Pulmonary artery endothelial cell (primary cell): ENCODE measurements around the gene PRTFDC1. TPM values are rescaled to one million over a fixed set of nuclear protein-coding genes. Genes with fewer than 3 reads are reported as not detected.

Source experiments
- DNase-seq: peaks from one replicate; pipeline ENCODE4 v3.0.0-alpha.2; 2011; ENCODE audit warnings: low read depth, low spot score
- total RNA-seq: library from RNA; depleted of rRNA; stranded (reverse); fragments of >200 nt; gene quantifications from 2 replicates; pipeline ENCODE4 v1.2.3, GENCODE V29; 2014

The PRTFDC1 gene
- total RNA-seq, 1 donor from 2014 or later, result 6.7 TPM

- DNase-seq, result no peak
Measured at GRCh38 chr10:24804392-24804791, 148.0 kb downstream of the PRTFDC1 start.

GRCh38 chr10:24802378-24802777 lies 150.0 kb downstream of the PRTFDC1 start:
- DNase-seq, result no peak

GRCh38 chr10:24800861-24801260 lies 151.5 kb downstream of the PRTFDC1 start:
- no peak for DNase-seq

Other genes starting within 250 kb of the PRTFDC1 start
- gene ARHGAP21, start 228.7 kb downstream of the PRTFDC1 start, total RNA-seq, result 62.2 and 73.9 TPM in 2 replicates
- gene ENKUR, start 63.6 kb upstream of the PRTFDC1 start, total RNA-seq, result 0.07 and 0.13 TPM in 2 replicates
- 2.7 and 4.0 TPM in 2 replicates for gene THNSL1, start 64.0 kb upstream of the PRTFDC1 start, total RNA-seq
- gene GPR158, start 222.4 kb upstream of the PRTFDC1 start, total RNA-seq, result under 0.01 and 0.07 TPM in 2 replicates